ENCODE measurements around the gene ANKLE1.

The ANKLE1 gene

GRCh38 chr19:17323300-17323963 is 41.7 kb downstream of the ANKLE1 start:
- Histone ChIP-seq H3K9ac (ENCODE audit: low read length in 2 of 2) (no peak overlapping the region), H3K9me3 (ENCODE audit: control insufficient read depth in 2 of 2, low read length in 2 of 2) (no peaks in the 10 kb centered on the region), H3K27ac (ENCODE audit: low read length) (no peak overlapping the region), H3K4me1 (ENCODE audit: control insufficient read depth, insufficient read depth, low read length) (peaks cover 18% of the 10 kb centered on the region), H3K27me3 (ENCODE audit: control insufficient read depth in 1 of 2, insufficient read depth in 2 of 2, low read length in 2 of 2) (no peaks in the 10 kb centered on the region), H3K36me3 (ENCODE audit: control insufficient read depth in 2 of 2, insufficient read depth in 2 of 2, low read length in 2 of 2) (peaks cover 9 to 13% of the 10 kb centered on the region in 2 donors), H3K4me3 (ENCODE audit: low read length in 2 of 2) (no peak overlapping the region)

GRCh38 chr19:17323964-17324332 is 42.2 kb downstream of the ANKLE1 start:
- Histone ChIP-seq H3K4me3 (ENCODE audit: low read length in 2 of 2) (no peak overlapping the region), H3K27ac (ENCODE audit: low read length) (no peak overlapping the region), H3K9me3 (ENCODE audit: control insufficient read depth in 2 of 2, low read length in 2 of 2) (no peaks in the 10 kb centered on the region), H3K27me3 (ENCODE audit: control insufficient read depth in 1 of 2, insufficient read depth in 2 of 2, low read length in 2 of 2) (peaks cover 0 to 2% of the 10 kb centered on the region in 2 donors), H3K4me1 (ENCODE audit: control insufficient read depth, insufficient read depth, low read length) (peaks cover 21% of the 10 kb centered on the region), H3K9ac (ENCODE audit: low read length in 2 of 2) (no peak overlapping the region), H3K36me3 (ENCODE audit: control insufficient read depth in 2 of 2, insufficient read depth in 2 of 2, low read length in 2 of 2) (peaks cover 9 to 12% of the 10 kb centered on the region in 2 donors)

GRCh38 chr19:17324357-17325114 is 42.8 kb downstream of the ANKLE1 start:
- Histone ChIP-seq H3K9ac (ENCODE audit: low read length in 2 of 2) (no peak overlapping the region), H3K27me3 (ENCODE audit: control insufficient read depth in 1 of 2, insufficient read depth in 2 of 2, low read length in 2 of 2) (peaks cover 0 to 8% of the 10 kb centered on the region in 2 donors), H3K4me3 (ENCODE audit: low read length in 2 of 2) (no peak overlapping the region), H3K36me3 (ENCODE audit: control insufficient read depth in 2 of 2, insufficient read depth in 2 of 2, low read length in 2 of 2) (peaks cover 9 to 11% of the 10 kb centered on the region in 2 donors), H3K9me3 (ENCODE audit: control insufficient read depth in 2 of 2, low read length in 2 of 2) (no peaks in the 10 kb centered on the region), H3K4me1 (ENCODE audit: control insufficient read depth, insufficient read depth, low read length) (peaks cover 27% of the 10 kb centered on the region), H3K27ac (ENCODE audit: low read length) (no peak overlapping the region)

- no peak overlapping the region for H3K9ac ChIP-seq (ENCODE audit: low read length in 2 of 2)
- H3K27me3 ChIP-seq (ENCODE audit: control insufficient read depth in 1 of 2, insufficient read depth in 2 of 2, low read length in 2 of 2): peaks cover 0 to 14% of the 10 kb centered on the region in 2 donors
- H3K9me3 ChIP-seq (ENCODE audit: control insufficient read depth in 2 of 2, low read length in 2 of 2): no peaks in the 10 kb centered on the region
- peaks cover 6 to 11% of the 10 kb centered on the region in 2 donors for H3K36me3 ChIP-seq (ENCODE audit: control insufficient read depth in 2 of 2, insufficient read depth in 2 of 2, low read length in 2 of 2)
- H3K27ac ChIP-seq (ENCODE audit: low read length): no peak overlapping the region
- peaks cover 29% of the 10 kb centered on the region for H3K4me1 ChIP-seq (ENCODE audit: control insufficient read depth, insufficient read depth, low read length)
- H3K4me3 ChIP-seq (ENCODE audit: low read length in 2 of 2): no peak overlapping the region
Observed at GRCh38 chr19:17325133-17325532, 43.4 kb downstream of the ANKLE1 start.

- Histone ChIP-seq H3K9ac (ENCODE audit: low read length in 2 of 2) (no peak overlapping the region), H3K4me1 (ENCODE audit: control insufficient read depth, insufficient read depth, low read length) (peaks cover 29% of the 10 kb centered on the region), H3K36me3 (ENCODE audit: control insufficient read depth in 2 of 2, insufficient read depth in 2 of 2, low read length in 2 of 2) (peaks cover 0 to 5% of the 10 kb centered on the region in 2 donors), H3K9me3 (ENCODE audit: control insufficient read depth in 2 of 2, low read length in 2 of 2) (no peaks in the 10 kb centered on the region), H3K27me3 (ENCODE audit: control insufficient read depth in 1 of 2, insufficient read depth in 2 of 2, low read length in 2 of 2) (peaks cover 0 to 16% of the 10 kb centered on the region in 2 donors), H3K4me3 (ENCODE audit: low read length in 2 of 2) (no peak overlapping the region), H3K27ac (ENCODE audit: low read length) (no peak overlapping the region)
Observed at GRCh38 chr19:17325881-17326594, 44.3 kb downstream of the ANKLE1 start.

GRCh38 chr19:17326595-17326966 is 44.9 kb downstream of the ANKLE1 start:
- Histone ChIP-seq H3K4me3 (ENCODE audit: low read length in 2 of 2) (no peak overlapping the region), H3K9me3 (ENCODE audit: control insufficient read depth in 2 of 2, low read length in 2 of 2) (no peaks in the 10 kb centered on the region), H3K4me1 (ENCODE audit: control insufficient read depth, insufficient read depth, low read length) (peaks cover 29% of the 10 kb centered on the region), H3K27ac (ENCODE audit: low read length) (no peak overlapping the region), H3K36me3 (ENCODE audit: control insufficient read depth in 2 of 2, insufficient read depth in 2 of 2, low read length in 2 of 2) (peaks cover 0 to 4% of the 10 kb centered on the region in 2 donors), H3K27me3 (ENCODE audit: control insufficient read depth in 1 of 2, insufficient read depth in 2 of 2, low read length in 2 of 2) (peaks cover 0 to 16% of the 10 kb centered on the region in 2 donors), H3K9ac (ENCODE audit: low read length in 2 of 2) (no peak overlapping the region)

GRCh38 chr19:17327068-17327653 is 45.5 kb downstream of the ANKLE1 start:
- Histone ChIP-seq H3K27ac (ENCODE audit: low read length) (no peak overlapping the region), H3K4me3 (ENCODE audit: low read length in 2 of 2) (peak overlapping the region in 1 of 2 donors; percentile 67), H3K36me3 (ENCODE audit: control insufficient read depth in 2 of 2, insufficient read depth in 2 of 2, low read length in 2 of 2) (peaks cover 0 to 2% of the 10 kb centered on the region in 2 donors), H3K9ac (ENCODE audit: low read length in 2 of 2) (no peak overlapping the region), H3K4me1 (ENCODE audit: control insufficient read depth, insufficient read depth, low read length) (peaks cover 29% of the 10 kb centered on the region), H3K27me3 (ENCODE audit: control insufficient read depth in 1 of 2, insufficient read depth in 2 of 2, low read length in 2 of 2) (peaks cover 0 to 16% of the 10 kb centered on the region in 2 donors), H3K9me3 (ENCODE audit: control insufficient read depth in 2 of 2, low read length in 2 of 2) (no peaks in the 10 kb centered on the region)

GRCh38 chr19:17327654-17328516 is 46.2 kb downstream of the ANKLE1 start:
- H3K27me3 ChIP-seq (ENCODE audit: control insufficient read depth in 1 of 2, insufficient read depth in 2 of 2, low read length in 2 of 2): peaks cover 0 to 16% of the 10 kb centered on the region in 2 donors
- no peaks in the 10 kb centered on the region for H3K9me3 ChIP-seq (ENCODE audit: control insufficient read depth in 2 of 2, low read length in 2 of 2)
- H3K36me3 ChIP-seq (ENCODE audit: control insufficient read depth in 2 of 2, insufficient read depth in 2 of 2, low read length in 2 of 2): peaks cover 0 to 2% of the 10 kb centered on the region in 2 donors
- peak overlapping the region in 1 of 2 donors; percentile 67 for H3K4me3 ChIP-seq (ENCODE audit: low read length in 2 of 2)
- H3K27ac ChIP-seq (ENCODE audit: low read length): no peak overlapping the region
- H3K4me1 ChIP-seq (ENCODE audit: control insufficient read depth, insufficient read depth, low read length): peaks cover 25% of the 10 kb centered on the region
- H3K9ac ChIP-seq (ENCODE audit: low read length in 2 of 2): peak overlapping the region; percentile 5 to 41

- Histone ChIP-seq H3K9me3 (ENCODE audit: control insufficient read depth in 2 of 2, low read length in 2 of 2) (no peaks in the 10 kb centered on the region), H3K27me3 (ENCODE audit: control insufficient read depth in 1 of 2, insufficient read depth in 2 of 2, low read length in 2 of 2) (peaks cover 0 to 16% of the 10 kb centered on the region in 2 donors), H3K4me3 (ENCODE audit: low read length in 2 of 2) (peak overlapping the region in 1 of 2 donors; percentile 67), H3K27ac (ENCODE audit: low read length) (no peak overlapping the region), H3K36me3 (ENCODE audit: control insufficient read depth in 2 of 2, insufficient read depth in 2 of 2, low read length in 2 of 2) (peaks cover 0 to 2% of the 10 kb centered on the region in 2 donors), H3K4me1 (ENCODE audit: control insufficient read depth, insufficient read depth, low read length) (peaks cover 27% of the 10 kb centered on the region), H3K9ac (ENCODE audit: low read length in 2 of 2) (peak overlapping the region in 1 of 2 donors; percentile 5)
Observed at GRCh38 chr19:17328517-17329365, 47.0 kb downstream of the ANKLE1 start.
